Tibial nerve (tissue), 3 donors: Measurements from ENCODE around the gene C11orf58.

Source experiments
- POLR2A ChIP-seq, 2 donors: fragments of 450-650 bp; IDR thresholded peaks; one replicate each; pipeline ENCODE4 v1.6.1; 2017; ENCODE audit warnings: antibody characterized with exemption in 2 of 2, mild to moderate bottlenecking in 2 of 2, moderate library complexity in 2 of 2
- TF ChIP-seq, protein P1 (sequence below), 5 experiments: fragments of 200-600 bp in 3 of 5; fragments of 450-650 bp in 2 of 5; sonication (generic) in 3 of 5; IDR thresholded peaks; one replicate each; pipeline ENCODE4 v1.5.1; 2016 to 2019; ENCODE audit warnings: antibody characterized with exemption in 5 of 5, mild to moderate bottlenecking in 3 of 5, moderate library complexity in 2 of 5

GRCh38 chr11:16743478-16743877, 5.0 kb downstream of the C11orf58 start:
- TF ChIP-seq, protein P1, sequence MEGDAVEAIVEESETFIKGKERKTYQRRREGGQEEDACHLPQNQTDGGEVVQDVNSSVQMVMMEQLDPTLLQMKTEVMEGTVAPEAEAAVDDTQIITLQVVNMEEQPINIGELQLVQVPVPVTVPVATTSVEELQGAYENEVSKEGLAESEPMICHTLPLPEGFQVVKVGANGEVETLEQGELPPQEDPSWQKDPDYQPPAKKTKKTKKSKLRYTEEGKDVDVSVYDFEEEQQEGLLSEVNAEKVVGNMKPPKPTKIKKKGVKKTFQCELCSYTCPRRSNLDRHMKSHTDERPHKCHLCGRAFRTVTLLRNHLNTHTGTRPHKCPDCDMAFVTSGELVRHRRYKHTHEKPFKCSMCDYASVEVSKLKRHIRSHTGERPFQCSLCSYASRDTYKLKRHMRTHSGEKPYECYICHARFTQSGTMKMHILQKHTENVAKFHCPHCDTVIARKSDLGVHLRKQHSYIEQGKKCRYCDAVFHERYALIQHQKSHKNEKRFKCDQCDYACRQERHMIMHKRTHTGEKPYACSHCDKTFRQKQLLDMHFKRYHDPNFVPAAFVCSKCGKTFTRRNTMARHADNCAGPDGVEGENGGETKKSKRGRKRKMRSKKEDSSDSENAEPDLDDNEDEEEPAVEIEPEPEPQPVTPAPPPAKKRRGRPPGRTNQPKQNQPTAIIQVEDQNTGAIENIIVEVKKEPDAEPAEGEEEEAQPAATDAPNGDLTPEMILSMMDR (IDR thresholded peaks at IDR 0.05): no peak
- no peak for TF ChIP-seq POLR2A (IDR thresholded peaks at IDR 0.05)
